HK-2 (cell line): ENCODE data around the gene LAMTOR2.
"Not testable (repeated sequence)": the region's sequence is repeated elsewhere in the genome, so short reads cannot be mapped to it uniquely, and the experiment has no call there.

ENCODE experiments used
- DNase-seq: peaks from one replicate; pipeline ENCODE4 v3.0.0-alpha.2; 2018; ENCODE audit not compliant: unreplicated experiment

The LAMTOR2 gene

GRCh38 chr1:156054500-156055280 is at the start of gene LAMTOR2:
Gene LAMTOR2, plus strand, starts transcription at chr1:156054782. Its CDS starts 108 bp downstream, at chr1:156054890.
- peak; percentile 98 for DNase-seq

- no peak for DNase-seq
These were observed 49.6 kb upstream of the LAMTOR2 start for GRCh38 chr1:156004843-156005584.

- DNase-seq, result peak; percentile 14
These were observed 47.8 kb upstream of the LAMTOR2 start for GRCh38 chr1:156006666-156007376.

GRCh38 chr1:156009404-156009803 is 45.2 kb upstream of the LAMTOR2 start:
- no peak for DNase-seq

GRCh38 chr1:156012051-156012817 is 42.3 kb upstream of the LAMTOR2 start:
- no peak for DNase-seq

- no peak for DNase-seq
These were observed 39.8 kb upstream of the LAMTOR2 start for GRCh38 chr1:156014829-156015228.

GRCh38 chr1:156019946-156020292 is 34.7 kb upstream of the LAMTOR2 start:
- DNase-seq, result no peak

- DNase-seq, result peak; percentile 84
These were observed 34.1 kb upstream of the LAMTOR2 start, which contains the start of gene SSR2 for GRCh38 chr1:156020293-156021092. Gene SSR2, minus strand, starts transcription at chr1:156020951. Its CDS starts 784 bp downstream, at chr1:156020167.

GRCh38 chr1:156021093-156021428 is 33.5 kb upstream of the LAMTOR2 start:
- DNase-seq, result no peak

- DNase-seq, result no peak
These were observed 32.6 kb upstream of the LAMTOR2 start for GRCh38 chr1:156021954-156022353.

GRCh38 chr1:156024801-156025200 is 29.8 kb upstream of the LAMTOR2 start:
- no peak for DNase-seq

GRCh38 chr1:156025876-156026275 is 28.7 kb upstream of the LAMTOR2 start:
- no peak for DNase-seq

GRCh38 chr1:156026588-156026987 is 28.0 kb upstream of the LAMTOR2 start:
- no peak for DNase-seq

- DNase-seq, result no peak
These were observed 21.6 kb upstream of the LAMTOR2 start for GRCh38 chr1:156033011-156033410.

GRCh38 chr1:156034991-156035390 is 19.6 kb upstream of the LAMTOR2 start:
- DNase-seq, result not testable (repeated sequence)

GRCh38 chr1:156042828-156043227 is 11.8 kb upstream of the LAMTOR2 start:
- no peak for DNase-seq

GRCh38 chr1:156045076-156045475 is 9.5 kb upstream of the LAMTOR2 start:
- DNase-seq, result no peak

GRCh38 chr1:156048663-156049258 is 5.8 kb upstream of the LAMTOR2 start:
- DNase-seq, result no peak

GRCh38 chr1:156050376-156050775 is 4.2 kb upstream of the LAMTOR2 start:
- no peak for DNase-seq

- DNase-seq, result no peak
These were observed 3.4 kb upstream of the LAMTOR2 start for GRCh38 chr1:156051011-156051725.
